GM12878 (cell line): Measurements from ENCODE around the gene INHBB. TPM values are rescaled to one million over a fixed set of nuclear protein-coding genes. Genes with fewer than 3 reads are reported as not detected.
"Not testable (repeated sequence)": the region's sequence is repeated elsewhere in the genome, so short reads cannot be mapped to it uniquely, and the experiment has no call there.

Source experiments
- ATAC-seq: fragments of 200-7000 bp; cut with Tn5 transposase; 3 replicates; pipeline ENCODE4 v1.9.1; 2020; ENCODE audit warnings: mild to moderate bottlenecking, moderate library complexity
- BruUV-seq: library from RNA; stranded (reverse); fragments of 400-500 nt; replicated peaks from 2 replicates; lab custom pipeline; 2021; lab: Mats Ljungman, UMichigan
- CTCF ChIA-PET: fragments of 300-600 bp; sonication (Branson Sonifier 250); formaldehyde crosslinking; extraction: SDS; loops from one replicate; lab custom pipeline; 2021; ENCODE audit warnings: inconsistent platforms; lab: Yijun Ruan, JAX
- POLR2A ChIA-PET: fragments of 350-600 bp; formaldehyde crosslinking; extraction: SDS; loops from one replicate; lab custom pipeline; 2021; ENCODE audit warnings: inconsistent platforms; lab: Charles Lee
- RAD21 ChIA-PET: fragments of 300-600 bp; sonication (Branson Sonifier 250); formaldehyde crosslinking; loops from one replicate; lab custom pipeline; 2023; ENCODE audit warnings: antibody characterized with exemption; ENCODE audit not compliant: unreplicated experiment; lab: Charles Lee
- SMC1A ChIA-PET: fragments of 300-600 bp; sonication (Branson Sonifier 250); formaldehyde crosslinking; loops from one replicate; lab custom pipeline; 2023; ENCODE audit not compliant: unreplicated experiment, uncharacterized antibody; lab: Charles Lee
- DNase-seq: peaks from one replicate; pipeline ENCODE4 v3.0.0-alpha.2; 2011; ENCODE audit warnings: low read depth, low spot score
- FAIRE-seq: peaks from 3 replicates; lab custom pipeline; 2011; peaks lifted over from hg19 to GRCh38; lab: Jason Lieb, UNC
- H2AFZ ChIP-seq: 2 replicates; pipeline ENCODE4 v1.6.0; 2011; ENCODE audit warnings: low read depth, low read length, control low read depth; ENCODE audit not compliant: control insufficient read depth
- H3K27ac ChIP-seq: 2 replicates; pipeline ENCODE4 v1.5.1; 2011; ENCODE audit warnings: control low read depth; ENCODE audit not compliant: control insufficient read depth, insufficient read depth
- H3K27me3 ChIP-seq, 2 experiments: replicated peaks in 1 of 2; 2 replicates each; pipeline versions ENCODE4 v1.6.0 to v1.6.1; 2011; ENCODE audit warnings: low read length in 1 of 2; ENCODE audit not compliant: control insufficient read depth in 2 of 2, insufficient read depth in 2 of 2
- H3K36me3 ChIP-seq, 2 experiments: 2 replicates each; pipeline ENCODE4 v1.5.1; 2011; ENCODE audit warnings: low read length in 1 of 2; ENCODE audit not compliant: control insufficient read depth in 2 of 2, insufficient read depth in 2 of 2
- H3K4me1 ChIP-seq: 2 replicates; pipeline ENCODE4 v1.6.1; 2011; ENCODE audit warnings: mild to moderate bottlenecking, low read length, moderate library complexity, mixed read lengths; ENCODE audit not compliant: control insufficient read depth, insufficient read depth
- H3K4me2 ChIP-seq: 2 replicates; pipeline ENCODE4 v1.6.0; 2011; ENCODE audit warnings: control low read depth; ENCODE audit not compliant: control insufficient read depth, insufficient read depth
- H3K4me3 ChIP-seq: fragments of 200-600 bp; sonication (generic); 2 replicates; pipeline ENCODE4 v1.5.1; 2016
- H3K79me2 ChIP-seq: 2 replicates; pipeline ENCODE4 v1.6.0; 2011; ENCODE audit warnings: low read length; ENCODE audit not compliant: control insufficient read depth, insufficient read depth
- H3K9ac ChIP-seq: 2 replicates; pipeline ENCODE4 v1.8.0; 2011; ENCODE audit warnings: low read length, control low read depth, mixed read lengths; ENCODE audit not compliant: control insufficient read depth, insufficient read depth
- H3K9me3 ChIP-seq: replicated peaks from 3 replicates; pipeline ENCODE4 v1.5.1; 2011; ENCODE audit warnings: mild to moderate bottlenecking, low read length; ENCODE audit not compliant: control insufficient read depth, insufficient read depth
- H4K20me1 ChIP-seq: 2 replicates; pipeline ENCODE4 v1.6.0; 2011; ENCODE audit not compliant: control insufficient read depth, insufficient read depth
- EED ChIP-seq: sonication (generic); IDR thresholded peaks from 2 replicates; pipeline ENCODE4 v1.6.1; 2016; ENCODE audit warnings: antibody characterized with exemption, low read depth
- EZH2 ChIP-seq: IDR thresholded peaks from 2 replicates; pipeline ENCODE4 v1.6.1; 2012; ENCODE audit warnings: low read depth, mild to moderate bottlenecking, control low read depth, inconsistent platforms, low read length, borderline replicate concordance; ENCODE audit not compliant: control insufficient read depth
- GATAD2B ChIP-seq: fragments of 450-650 bp; conservative IDR thresholded peaks from 2 replicates; pipeline ENCODE4 v1.6.1; 2017; ENCODE audit warnings: low read depth, mild to moderate bottlenecking, moderate library complexity
- HDAC2 ChIP-seq: fragments of 200-600 bp; sonication (generic); IDR thresholded peaks from 2 replicates; pipeline ENCODE4 v1.6.1; 2017
- NFIC ChIP-seq: IDR thresholded peaks from 2 replicates; pipeline ENCODE4 v1.6.1; 2012; ENCODE audit warnings: low read depth, mild to moderate bottlenecking, inconsistent platforms, low read length, moderate library complexity
- SIN3A ChIP-seq: IDR thresholded peaks from 2 replicates; pipeline ENCODE4 v1.6.1; 2012; ENCODE audit warnings: low read depth, low read length, improper control_type of control experiment
- ZNF207 ChIP-seq: fragments of 450-650 bp; IDR thresholded peaks from 2 replicates; pipeline ENCODE4 v1.6.1; 2014; ENCODE audit warnings: antibody characterized with exemption, mild to moderate bottlenecking, borderline replicate concordance
- WGBS: methylation state at CpG from one replicate; pipeline ENCODE4 v1.1.6; 2016; ENCODE audit warnings: low lambda C conversion rate; ENCODE audit not compliant: insufficient replicate concordance, insufficient coverage; ENCODE audit errors: missing lambda C conversion rate; 5-methylcytosine and 5-hydroxymethylcytosine counted together
- in situ Hi-C: fragments of 300-500 bp; cut with MboI; formaldehyde crosslinking; loops from 9 replicates; pipeline ENCODE4 v1.14.3; 2018; ENCODE audit warnings: mixed read lengths
- intact Hi-C: fragments of 100-400 bp; cut with micrococcal nuclease; formaldehyde crosslinking; loops from one replicate; pipeline ENCODE4 v1.14.2; 2022; ENCODE audit not compliant: unreplicated experiment
- polyA plus RNA-seq, 11 experiments: library from polyadenylated mRNA; depleted of rRNA in 4 of 11; unstranded in 6 of 11; stranded (reverse) in 5 of 11; fragments of >200 nt; fragmentation: Nextera tagmentation in 4 of 11; fragmentation: Illumina TruSeq in 1 of 11; extraction: Ambion mirVana in 4 of 11; extraction: Trizol in 1 of 11; gene quantifications; 1 replicate in 1 of 11; 2 replicates in 10 of 11; pipeline versions ENCODE4 v1.2.1 to v1.2.3, GENCODE V29; 2011 to 2016; ENCODE audit warnings: inconsistent platforms in 2 of 11, missing spikeins in 2 of 11, low read depth in 1 of 11
- total RNA-seq, 4 experiments: library from RNA; depleted of rRNA in 3 of 4; stranded (reverse); fragments of >200 nt in 3 of 4; fragmentation: Illumina TruSeq in 1 of 4; extraction: Trizol in 1 of 4; gene quantifications; 2 replicates each; pipeline versions ENCODE4 v1.2.1 to v1.2.3, GENCODE V29; 2013 to 2021

The INHBB gene
- total and polyA plus RNA-seq, 10 of the 15 experiments (the other 5 are each of a cell fraction or from before 2014, with no cell fraction given) = 0.05 TPM; not detected in 9

GRCh38 chr2:120390381-120391055, 44.6 kb downstream of the INHBB start:
- ATAC-seq (no peak), FAIRE-seq (no peak), DNase-seq (no peak)
- POLR2A ChIA-PET = no interaction called here
- Histone ChIP-seq H3K9ac (no peak overlapping the region), H3K9me3 (no peaks in the 10 kb centered on the region; the same call in 2 of the 3 replicates), H3K36me3 (no peaks in the 10 kb centered on the region), H2AFZ (no peak overlapping the region), H3K4me1 (no peaks in the 10 kb centered on the region), H3K4me2 (no peak overlapping the region), H3K79me2 (no peaks in the 10 kb centered on the region), H4K20me1 (no peaks in the 10 kb centered on the region), H3K27me3 (no peaks in the 10 kb centered on the region; a peak in 2 of 4 replicates), H3K4me3 (no peak overlapping the region), H3K27ac (no peak overlapping the region)
- intact Hi-C loops (no loop called here), in situ Hi-C loops (no loop called here)
- no peak for TF ChIP-seq GATAD2B
- no peak for TF ChIP-seq HDAC2
- TF ChIP-seq EED = no peak
- no peak for TF ChIP-seq EZH2
- no peak for TF ChIP-seq SIN3A
- no peak for TF ChIP-seq ZNF207
- no TSS peak for BruUV-seq
- SMC1A ChIA-PET = no interaction called here
- 31% methylated on average over 11 of the region's 11 CpGs for WGBS
- CTCF ChIA-PET = interaction anchor here (0.6 kb wide), 1 partner anchor 77 kb away, joined by 5 read pairs; no protein-coding TSS in a partner anchor
- RAD21 ChIA-PET = no interaction called here

DNA sequence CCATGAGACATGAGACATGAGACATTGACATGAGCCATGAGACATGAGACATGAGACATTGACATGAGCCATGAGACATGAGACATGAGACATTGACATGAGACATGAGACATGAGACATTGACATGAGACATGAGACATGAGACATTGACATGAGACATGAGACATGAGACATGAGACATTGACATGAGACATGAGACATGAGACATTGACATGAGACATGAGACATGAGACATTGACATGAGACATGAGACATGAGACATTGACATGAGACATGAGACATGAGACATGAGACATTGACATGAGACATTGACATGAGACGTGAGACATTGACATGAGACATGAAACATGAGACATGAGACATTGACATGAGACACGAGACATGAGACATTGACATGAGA, 45.4 kb downstream of the INHBB start:
- H2AFZ ChIP-seq, H3K9me3 ChIP-seq, H3K36me3 ChIP-seq, H3K4me1 ChIP-seq, CTCF ChIA-PET, RAD21 ChIA-PET, ATAC-seq, BruUV-seq, H3K27me3 ChIP-seq, intact Hi-C loops, in situ Hi-C loops, H3K4me3 ChIP-seq, H3K79me2 ChIP-seq, H3K27ac ChIP-seq, POLR2A ChIA-PET, DNase-seq, H3K4me2 ChIP-seq, H4K20me1 ChIP-seq, H3K9ac ChIP-seq: not testable (repeated sequence)
- SMC1A ChIA-PET = interaction anchor here (0.5 kb wide), 1 partner anchor 1167 kb away, joined by 3 read pairs; no protein-coding TSS in a partner anchor
- WGBS = 2% methylated on average over 2 of the region's 2 CpGs
- FAIRE-seq = peak; percentile 41
- peak; percentile 29; the same call in 1 of the 2 replicates for TF ChIP-seq NFIC
